DLD1 (cell line): ENCODE measurements around the gene SP7.
"Not testable (repeated sequence)": the region's sequence is repeated elsewhere in the genome, so short reads cannot be mapped to it uniquely, and the experiment has no call there.

Experiments
- in situ Hi-C: cut with HindIII; loops from 2 replicates; pipeline ENCODE4 v1.10.0; 2017; ENCODE audit warnings: low sequenced_read_pairs

SP7 gene

DNA sequence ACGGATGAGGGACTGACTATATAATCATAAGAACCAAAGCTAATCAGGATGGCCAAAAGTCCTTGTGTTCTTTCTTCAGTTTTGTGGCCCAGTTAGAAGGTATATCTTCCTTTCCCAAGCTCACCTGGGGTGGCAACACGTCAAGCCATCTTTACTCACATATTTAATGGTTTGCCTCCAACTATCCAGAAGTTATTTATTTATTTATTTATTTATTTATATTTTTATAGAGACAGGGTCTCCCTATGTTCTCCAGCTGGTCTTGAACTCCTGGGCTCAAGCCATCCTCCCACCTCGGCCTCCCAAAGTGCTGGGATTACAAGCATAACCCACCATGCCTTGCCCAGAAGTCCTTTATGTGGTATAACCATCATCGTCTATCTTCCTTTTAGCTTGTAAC lies 11.8 kb upstream of the SP7 start:
- in situ Hi-C loops: no loop called here

- in situ Hi-C loops: no loop called here
Observed at GRCh38 chr12:53346491-53346890, 10.3 kb upstream of the SP7 start.

- in situ Hi-C loops: no loop called here
Observed at GRCh38 chr12:53345486-53346188, 9.5 kb upstream of the SP7 start.

DNA sequence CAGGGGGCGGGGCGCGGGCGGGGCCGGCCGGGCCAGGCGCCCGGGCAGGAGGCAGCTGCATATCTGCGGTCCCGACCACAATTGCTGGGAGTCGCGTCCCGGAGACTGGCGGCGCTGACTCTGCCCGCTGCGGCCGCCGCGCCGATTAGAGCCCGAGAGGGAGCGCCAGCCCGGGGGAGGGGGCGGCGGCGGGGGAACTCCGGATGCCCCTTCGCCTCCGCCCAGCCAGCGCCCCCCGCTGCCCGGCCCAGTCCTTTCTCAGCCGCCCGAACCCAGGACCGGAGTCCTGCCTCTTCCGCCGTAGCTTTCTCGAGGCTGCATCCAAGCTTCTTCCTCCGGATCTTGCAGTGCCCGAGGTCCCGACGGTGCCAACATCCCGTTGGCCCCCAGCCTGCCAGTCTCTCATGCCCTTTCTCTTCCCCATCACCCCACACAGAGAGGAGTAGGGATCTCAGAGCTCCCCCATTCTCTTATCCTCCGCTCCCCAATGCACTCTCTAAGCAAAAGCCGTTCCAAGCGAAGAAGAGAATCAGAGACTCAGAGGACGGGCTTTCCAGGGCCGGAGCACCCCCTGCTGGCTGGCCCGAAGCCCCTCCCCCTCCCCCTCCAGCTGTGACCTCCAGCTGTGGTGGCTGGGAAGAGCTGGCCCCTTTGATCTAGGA lies 8.8 kb upstream of the SP7 start:
- in situ Hi-C loops: no loop called here

- in situ Hi-C loops: no loop called here
Observed at GRCh38 chr12:53344487-53344823, 8.3 kb upstream of the SP7 start.

- in situ Hi-C loops: no loop called here
Observed at GRCh38 chr12:53343969-53344368, 7.8 kb upstream of the SP7 start.

DNA sequence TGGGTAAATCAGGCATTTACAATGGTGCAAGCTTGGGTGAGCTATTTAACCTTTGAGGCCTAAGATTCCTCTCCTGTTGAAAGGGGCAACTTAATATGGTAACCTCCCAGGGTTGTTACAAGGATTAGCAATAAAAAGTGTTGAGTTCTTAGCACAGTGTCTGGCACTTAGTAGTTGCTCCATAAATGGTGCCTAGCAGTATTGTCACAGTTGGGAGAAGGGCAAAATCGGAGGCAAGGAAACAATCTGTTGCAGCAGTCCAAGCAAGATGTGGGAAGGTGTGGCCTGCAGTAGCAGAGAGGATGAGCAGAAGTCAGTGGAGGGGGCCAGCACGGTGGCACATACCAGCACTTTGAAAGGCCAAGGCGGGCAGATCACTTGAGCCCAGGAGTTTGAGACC lies 7.3 kb upstream of the SP7 start:
- in situ Hi-C loops: no loop called here

DNA sequence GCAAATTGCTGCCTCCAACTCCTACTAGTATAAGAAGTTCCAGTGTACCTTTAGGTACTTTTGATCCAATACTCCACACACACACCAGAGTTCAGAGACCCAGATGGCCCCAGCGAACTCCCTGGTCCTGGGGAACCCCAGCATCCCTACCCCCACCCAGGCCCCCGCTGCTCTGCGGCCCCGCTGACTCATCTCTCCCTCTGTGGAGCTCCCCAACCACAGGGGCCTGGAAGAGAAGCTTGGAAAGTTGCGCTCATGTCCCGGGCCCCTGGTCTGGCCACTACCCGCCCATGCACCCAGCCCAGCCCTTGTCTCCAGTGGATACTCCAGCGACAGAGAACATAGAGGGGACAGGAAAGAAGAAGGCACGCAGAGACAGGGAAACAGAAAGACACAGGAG lies 4.2 kb upstream of the SP7 start:
- in situ Hi-C loops: no loop called here

GRCh38 chr12:53338916-53339315 lies 2.8 kb upstream of the SP7 start:
- in situ Hi-C loops: no loop called here

DNA sequence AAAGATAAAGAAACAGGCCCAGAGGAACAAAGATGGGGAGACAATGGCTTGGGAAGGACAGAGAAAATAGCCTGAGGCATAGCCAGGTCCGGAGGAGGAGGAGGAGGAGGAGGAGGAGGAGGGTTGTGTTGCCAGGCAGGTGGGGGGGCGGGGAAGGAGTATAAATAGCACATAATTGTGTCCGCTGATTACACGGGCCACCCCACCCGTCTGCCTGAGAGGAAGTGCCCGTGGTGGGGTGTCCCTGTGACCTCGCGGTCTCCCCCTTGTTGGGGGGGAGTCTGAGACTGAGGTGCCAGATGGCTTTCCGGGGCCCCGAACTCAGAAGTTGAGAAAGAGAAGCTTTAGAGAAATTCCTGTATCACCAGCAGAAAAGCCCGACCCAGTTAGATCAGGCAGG lies 1.9 kb upstream of the SP7 start:
- in situ Hi-C loops: no loop called here

- in situ Hi-C loops: no loop called here
Observed at GRCh38 chr12:53334822-53335221, 1.3 kb downstream of the SP7 start.

DNA sequence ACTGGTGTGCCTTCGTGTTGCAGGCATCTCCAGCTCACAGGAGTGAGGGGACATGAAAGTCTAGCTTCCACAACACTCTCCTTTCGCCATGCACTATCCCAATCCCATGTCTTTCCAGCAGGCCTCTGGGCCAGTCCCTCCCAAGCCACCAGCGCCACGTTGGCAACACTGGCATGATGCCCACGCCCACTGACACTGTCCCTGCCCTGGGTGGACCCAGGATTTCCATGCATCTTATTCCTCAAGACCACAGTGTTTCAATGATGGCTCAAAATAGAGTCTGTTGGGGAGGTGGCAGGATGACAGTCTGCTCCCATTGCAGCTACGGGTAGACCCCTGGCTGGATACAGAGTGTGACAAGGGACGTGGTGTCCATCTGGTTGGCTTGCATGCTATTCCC lies 2.3 kb downstream of the SP7 start:
- in situ Hi-C loops: no loop called here

- in situ Hi-C loops: no loop called here
Observed at GRCh38 chr12:53333289-53333688, 2.9 kb downstream of the SP7 start.

DNA sequence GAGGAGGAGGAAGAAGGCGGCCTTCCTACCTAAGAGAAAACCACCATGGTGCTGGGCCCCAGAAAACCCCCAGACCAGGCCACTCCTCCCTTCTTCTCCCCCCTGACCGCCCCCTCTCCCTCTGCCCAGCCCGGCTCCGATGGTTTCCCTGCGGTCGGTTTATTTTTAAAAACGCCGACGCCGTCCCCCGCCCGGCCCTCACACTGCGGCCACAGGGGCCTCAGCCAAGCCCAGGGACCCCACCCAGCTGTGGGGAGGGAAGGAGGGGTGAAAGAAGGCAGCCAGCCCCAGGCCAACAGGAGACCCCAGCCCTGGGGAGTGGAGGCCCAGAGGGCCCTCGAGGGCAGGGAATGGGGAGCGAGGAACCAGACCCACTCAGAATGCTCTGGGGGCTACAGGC lies 3.4 kb downstream of the SP7 start:
- in situ Hi-C loops: no loop called here

DNA sequence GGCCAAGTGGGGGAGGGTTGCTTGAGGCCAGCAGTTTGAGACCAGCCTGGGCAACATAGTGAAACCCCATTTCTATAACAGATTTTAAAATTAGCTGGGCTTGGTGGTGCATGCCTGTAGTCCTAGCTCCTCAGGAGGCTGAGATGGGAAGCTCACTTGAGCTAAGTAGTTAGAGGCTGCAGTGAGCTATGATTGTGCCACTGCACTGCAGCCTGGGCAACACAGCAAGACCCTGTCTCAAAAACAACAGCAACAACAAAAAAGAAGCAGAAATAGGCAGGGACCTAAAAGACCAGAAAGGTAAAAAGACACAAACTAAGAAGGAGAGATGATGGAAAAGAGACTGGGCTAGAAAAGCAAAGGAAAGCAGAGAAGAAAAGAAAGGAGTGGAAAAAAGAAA lies 3.8 kb downstream of the SP7 start:
- in situ Hi-C loops: not testable (repeated sequence)

DNA sequence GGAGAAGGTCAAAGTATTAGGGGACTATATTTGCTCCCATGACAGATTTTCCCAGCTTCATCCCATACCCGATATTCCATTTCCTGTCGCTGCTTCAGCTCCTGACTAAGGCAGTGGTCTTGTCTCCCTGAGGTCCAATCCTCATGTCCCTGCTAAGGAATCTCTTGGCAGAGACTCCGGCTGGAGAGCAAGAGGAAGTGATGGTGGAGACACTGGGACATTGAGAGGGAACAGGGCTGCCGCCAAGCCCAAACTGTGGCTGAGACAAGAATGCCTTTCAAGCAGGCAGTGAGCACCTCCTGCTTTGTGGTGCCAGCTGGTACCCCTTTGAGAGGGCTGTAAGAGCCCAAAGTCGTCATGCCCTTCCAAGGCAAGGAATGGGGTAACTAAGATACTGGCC lies 5.5 kb downstream of the SP7 start:
- in situ Hi-C loops: no loop called here

DNA sequence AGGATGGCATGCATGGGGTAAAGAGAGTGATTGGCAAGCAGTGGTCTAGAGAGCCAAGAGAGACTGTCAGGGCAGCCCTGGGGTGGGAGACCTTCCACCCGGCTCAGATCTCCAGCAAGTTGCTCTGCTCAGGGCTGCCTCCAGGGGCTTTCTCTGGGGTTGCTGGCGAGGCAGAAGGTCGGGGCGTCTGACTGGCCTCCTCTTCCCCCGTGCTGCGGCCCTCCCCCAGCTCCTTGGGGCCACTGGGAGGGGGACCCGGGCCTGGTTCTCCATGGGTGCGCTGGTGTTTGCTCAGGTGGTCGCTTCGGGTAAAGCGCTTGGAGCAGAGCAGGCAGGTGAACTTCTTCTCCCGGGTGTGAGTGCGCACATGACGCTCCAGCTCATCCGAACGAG lies 8.1 kb downstream of the SP7 start:
- in situ Hi-C loops: no loop called here

GRCh38 chr12:53327435-53328042 lies 8.6 kb downstream of the SP7 start:
- in situ Hi-C loops: no loop called here

DNA sequence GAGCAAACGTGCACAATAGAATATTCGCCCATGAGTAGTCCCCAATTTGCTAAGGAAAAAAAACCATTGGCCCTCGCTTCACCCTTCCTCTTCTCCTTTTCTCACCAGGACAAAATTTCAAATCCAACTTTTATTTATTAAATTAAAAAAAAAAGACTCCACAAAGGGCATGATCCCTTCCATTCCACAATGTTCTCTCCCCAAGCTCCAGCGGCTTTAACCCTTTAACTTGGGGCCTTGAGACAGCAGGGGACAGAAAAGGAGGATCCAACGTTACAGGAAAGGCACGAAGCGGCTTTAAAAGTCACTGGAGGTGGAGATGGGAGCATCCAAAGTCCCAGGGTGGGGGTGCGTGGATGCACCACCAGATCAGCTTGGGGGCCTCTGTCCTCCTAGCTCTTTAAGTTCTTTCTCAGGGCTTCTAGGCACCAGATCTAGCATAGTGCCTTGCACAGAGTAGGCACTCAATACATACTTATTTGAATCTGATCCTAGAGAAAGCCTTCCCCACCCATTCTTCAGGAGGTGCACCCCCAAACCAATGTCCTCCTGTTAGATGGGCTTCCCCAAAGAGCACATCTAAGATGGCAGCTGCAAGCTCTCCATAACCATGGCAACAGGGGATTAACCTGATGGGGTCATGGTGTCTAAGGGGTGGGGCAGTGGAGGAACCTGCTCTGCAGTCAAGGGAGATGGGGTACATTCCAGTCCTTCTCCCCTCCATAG lies 9.5 kb downstream of the SP7 start:
- in situ Hi-C loops: no loop called here

- in situ Hi-C loops: no loop called here
Observed at GRCh38 chr12:53325511-53326061, 10.6 kb downstream of the SP7 start.

GRCh38 chr12:53324779-53325510 lies 11.2 kb downstream of the SP7 start:
- in situ Hi-C loops: no loop called here
